Neural progenitor cell (in vitro differentiated cells): ENCODE measurements around the gene THEM5. TPM values are rescaled to one million over a fixed set of nuclear protein-coding genes. Genes with fewer than 3 reads are reported as not detected.

ENCODE experiments used
- DNase-seq: peaks from one replicate; pipeline ENCODE4 v3.0.0-alpha.2; 2016; ENCODE audit warnings: low spot score
- H2AFZ ChIP-seq: fragments of 200-600 bp; sonication (generic); replicated peaks from 2 replicates; pipeline ENCODE4 v1.6.1; 2016; ENCODE audit warnings: antibody characterized with exemption
- H3F3A ChIP-seq: fragments of 200-600 bp; sonication (generic); 2 replicates; pipeline ENCODE4 v1.6.1; 2016; ENCODE audit warnings: antibody characterized with exemption, low read depth
- H3K27ac ChIP-seq: fragments of 200-600 bp; sonication (generic); 2 replicates; pipeline ENCODE4 v1.5.1; 2016; ENCODE audit warnings: mild to moderate bottlenecking
- H3K27me3 ChIP-seq: fragments of 200-600 bp; sonication (generic); 2 replicates; pipeline ENCODE4 v1.6.1; 2016; ENCODE audit warnings: mild to moderate bottlenecking, moderate library complexity
- H3K36me3 ChIP-seq: fragments of 200-600 bp; sonication (generic); 2 replicates; pipeline ENCODE4 v1.5.1; 2016
- H3K4me1 ChIP-seq: fragments of 200-600 bp; sonication (generic); 2 replicates; pipeline ENCODE4 v1.6.1; 2016; ENCODE audit warnings: mixed run types
- H3K4me2 ChIP-seq: fragments of 200-600 bp; sonication (generic); 2 replicates; pipeline ENCODE4 v1.6.1; 2016
- H3K4me3 ChIP-seq: fragments of 200-600 bp; sonication (generic); 2 replicates; pipeline ENCODE4 v1.5.1; 2016
- H3K79me2 ChIP-seq: fragments of 200-600 bp; sonication (generic); 2 replicates; pipeline ENCODE4 v1.6.1; 2016; ENCODE audit warnings: low read depth
- H3K9ac ChIP-seq: fragments of 200-600 bp; sonication (generic); 2 replicates; pipeline ENCODE4 v1.6.1; 2016
- H3K9me3 ChIP-seq: fragments of 200-600 bp; sonication (generic); 2 replicates; pipeline ENCODE4 v1.5.1; 2016; ENCODE audit warnings: low read depth
- H4K20me1 ChIP-seq: fragments of 200-600 bp; sonication (generic); 2 replicates; pipeline ENCODE4 v1.6.1; 2016; ENCODE audit warnings: low read depth
- H3K27ac Mint-ChIP-seq: 3 replicates; pipeline ENCODE4 v1.8.0; 2021; ENCODE audit warnings: mixed read lengths
- H3K27me3 Mint-ChIP-seq: 2 replicates; pipeline ENCODE4 v1.8.0; 2022; ENCODE audit warnings: low read depth, mild to moderate bottlenecking, inconsistent platforms, moderate library complexity, mixed read lengths; ENCODE audit not compliant: insufficient read depth
- H3K36me3 Mint-ChIP-seq: 3 replicates; pipeline ENCODE4 v1.8.0; 2021; ENCODE audit warnings: mixed read lengths
- H3K4me1 Mint-ChIP-seq: 3 replicates; pipeline ENCODE4 v1.8.0; 2021; ENCODE audit warnings: mixed read lengths
- H3K4me3 Mint-ChIP-seq: 3 replicates; pipeline ENCODE4 v1.8.0; 2021; ENCODE audit warnings: mild to moderate bottlenecking, moderate library complexity, mixed read lengths
- H3K9me3 Mint-ChIP-seq: 3 replicates; pipeline ENCODE4 v1.8.0; 2020; ENCODE audit warnings: mixed read lengths
- EZH2 ChIP-seq: fragments of 200-600 bp; sonication (generic); IDR thresholded peaks from 2 replicates; pipeline ENCODE4 v1.6.1; 2017; ENCODE audit warnings: antibody characterized with exemption, mild to moderate bottlenecking, moderate library complexity
- EZH2phosphoT487 ChIP-seq: fragments of 200-600 bp; sonication (generic); IDR thresholded peaks from 2 replicates; pipeline ENCODE4 v1.6.1; 2017; ENCODE audit warnings: antibody characterized with exemption
- total RNA-seq: library from RNA; depleted of rRNA; stranded (reverse); fragments of >200 nt; gene quantifications from 2 replicates; pipeline ENCODE4 v1.2.3, GENCODE V29; 2015; ENCODE audit warnings: low replicate concordance
- TF ChIP-seq, protein P1 (sequence below): fragments of 200-600 bp; sonication (generic); IDR thresholded peaks from 2 replicates; pipeline ENCODE4 v1.5.1; 2017; ENCODE audit warnings: antibody characterized with exemption, mild to moderate bottlenecking

The THEM5 gene
- total RNA-seq, 1 donor from 2014 or later: not detected

- H3K36me3 Mint-ChIP-seq: no peaks in the 10 kb centered on the region
- H3F3A ChIP-seq: peaks cover 18% of the 10 kb centered on the region
- H3K79me2 ChIP-seq: no peaks in the 10 kb centered on the region
- peaks cover 52% of the 10 kb centered on the region for H3K27me3 Mint-ChIP-seq
- H3K4me2 ChIP-seq: no peak overlapping the region
- H3K4me1 Mint-ChIP-seq: peaks cover 23% of the 10 kb centered on the region
- H3K4me3 Mint-ChIP-seq: peak overlapping the region; percentile 79
- no peaks in the 10 kb centered on the region for H4K20me1 ChIP-seq
- no peak overlapping the region for H3K4me3 ChIP-seq
- no peak for DNase-seq
- H3K27me3 ChIP-seq: peaks cover 55% of the 10 kb centered on the region
- H3K9me3 Mint-ChIP-seq: peaks cover 6% of the 10 kb centered on the region
- H3K27ac Mint-ChIP-seq: no peak overlapping the region
- H3K36me3 ChIP-seq: no peaks in the 10 kb centered on the region
- H2AFZ ChIP-seq: no peak overlapping the region
- H3K9me3 ChIP-seq: no peaks in the 10 kb centered on the region
- H3K4me1 ChIP-seq: peaks cover 7% of the 10 kb centered on the region
- no peak overlapping the region for H3K9ac ChIP-seq
- TF ChIP-seq EZH2: no peak
- TF ChIP-seq, protein P1, sequence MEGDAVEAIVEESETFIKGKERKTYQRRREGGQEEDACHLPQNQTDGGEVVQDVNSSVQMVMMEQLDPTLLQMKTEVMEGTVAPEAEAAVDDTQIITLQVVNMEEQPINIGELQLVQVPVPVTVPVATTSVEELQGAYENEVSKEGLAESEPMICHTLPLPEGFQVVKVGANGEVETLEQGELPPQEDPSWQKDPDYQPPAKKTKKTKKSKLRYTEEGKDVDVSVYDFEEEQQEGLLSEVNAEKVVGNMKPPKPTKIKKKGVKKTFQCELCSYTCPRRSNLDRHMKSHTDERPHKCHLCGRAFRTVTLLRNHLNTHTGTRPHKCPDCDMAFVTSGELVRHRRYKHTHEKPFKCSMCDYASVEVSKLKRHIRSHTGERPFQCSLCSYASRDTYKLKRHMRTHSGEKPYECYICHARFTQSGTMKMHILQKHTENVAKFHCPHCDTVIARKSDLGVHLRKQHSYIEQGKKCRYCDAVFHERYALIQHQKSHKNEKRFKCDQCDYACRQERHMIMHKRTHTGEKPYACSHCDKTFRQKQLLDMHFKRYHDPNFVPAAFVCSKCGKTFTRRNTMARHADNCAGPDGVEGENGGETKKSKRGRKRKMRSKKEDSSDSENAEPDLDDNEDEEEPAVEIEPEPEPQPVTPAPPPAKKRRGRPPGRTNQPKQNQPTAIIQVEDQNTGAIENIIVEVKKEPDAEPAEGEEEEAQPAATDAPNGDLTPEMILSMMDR: no peak
- TF ChIP-seq EZH2phosphoT487: no peak
- no peak overlapping the region for H3K27ac ChIP-seq
Measured at GRCh38 chr1:151837197-151837596, 16.3 kb downstream of the THEM5 start.

- no peak overlapping the region for H3K27ac Mint-ChIP-seq
- no peak overlapping the region for H2AFZ ChIP-seq
- H3K4me1 ChIP-seq: peaks cover 7% of the 10 kb centered on the region
- peaks cover 48% of the 10 kb centered on the region for H3K27me3 ChIP-seq
- TF ChIP-seq, protein P1: no peak
- no peak for TF ChIP-seq EZH2
- no peak for TF ChIP-seq EZH2phosphoT487
- DNase-seq: no peak
- no peaks in the 10 kb centered on the region for H4K20me1 ChIP-seq
- no peak overlapping the region for H3K4me2 ChIP-seq
- no peaks in the 10 kb centered on the region for H3K9me3 ChIP-seq
- H3K27me3 Mint-ChIP-seq: peaks cover 46% of the 10 kb centered on the region
- peaks cover 18% of the 10 kb centered on the region for H3F3A ChIP-seq
- no peak overlapping the region for H3K4me3 Mint-ChIP-seq
- H3K36me3 ChIP-seq: no peaks in the 10 kb centered on the region
- peaks cover 6% of the 10 kb centered on the region for H3K9me3 Mint-ChIP-seq
- H3K9ac ChIP-seq: no peak overlapping the region
- no peaks in the 10 kb centered on the region for H3K79me2 ChIP-seq
- peaks cover 16% of the 10 kb centered on the region for H3K4me1 Mint-ChIP-seq
- no peak overlapping the region for H3K27ac ChIP-seq
- H3K4me3 ChIP-seq: no peak overlapping the region
- H3K36me3 Mint-ChIP-seq: no peaks in the 10 kb centered on the region
Measured at GRCh38 chr1:151835596-151835995, 17.9 kb downstream of the THEM5 start.

GRCh38 chr1:151834239-151834638 lies 19.3 kb downstream of the THEM5 start:
- TF ChIP-seq EZH2 (no peak), EZH2phosphoT487 (no peak)
- TF ChIP-seq, protein P1: no peak
- Mint-ChIP-seq H3K9me3 (peaks cover 6% of the 10 kb centered on the region), H3K4me3 (no peak overlapping the region), H3K27ac (no peak overlapping the region), H3K27me3 (peaks cover 38% of the 10 kb centered on the region), H3K4me1 (peaks cover 22% of the 10 kb centered on the region), H3K36me3 (no peaks in the 10 kb centered on the region)
- peaks cover 18% of the 10 kb centered on the region for H3F3A ChIP-seq
- H4K20me1 ChIP-seq: no peaks in the 10 kb centered on the region
- no peaks in the 10 kb centered on the region for H3K36me3 ChIP-seq
- no peaks in the 10 kb centered on the region for H3K79me2 ChIP-seq
- peaks cover 9% of the 10 kb centered on the region for H3K4me1 ChIP-seq
- no peak overlapping the region for H3K4me2 ChIP-seq
- H3K27ac ChIP-seq: no peak overlapping the region
- H2AFZ ChIP-seq: no peak overlapping the region
- H3K27me3 ChIP-seq: peaks cover 34% of the 10 kb centered on the region
- no peak overlapping the region for H3K4me3 ChIP-seq
- no peak for DNase-seq
- H3K9me3 ChIP-seq: no peaks in the 10 kb centered on the region
- H3K9ac ChIP-seq: no peak overlapping the region
